Measurements from ENCODE around the gene CCDC83. TPM values are rescaled to one million over a fixed set of nuclear protein-coding genes. Genes with fewer than 3 reads are reported as not detected.
A peak's percentile ranks its signal among the peaks of the same experiment; 100 is the strongest.
"Not testable (repeated sequence)": the region's sequence is repeated elsewhere in the genome, so short reads cannot be mapped to it uniquely, and the experiment has no call there.

CCDC83 gene
- total and polyA plus RNA-seq, 2 experiments from 2014 or later: not detected

- Histone ChIP-seq H3K36me3 (no peaks in the 10 kb centered on the region), H3K9me3 (ENCODE audit: low read depth) (no peaks in the 10 kb centered on the region), H3K4me1 (ENCODE audit: low read depth) (peaks cover 10% of the 10 kb centered on the region), H3K27me3 (no peaks in the 10 kb centered on the region), H3K4me3 (no peak overlapping the region), H3K27ac (no peak overlapping the region)
- no peak for DNase-seq (ENCODE audit: low read depth in 1 of 2, low spot score in 1 of 2)
- TF ChIP-seq CTCF (IDR thresholded peaks at IDR 0.05; ENCODE audit: low read depth, low read length): no peak
Observed at GRCh38 chr11:85950317-85951048, 95.3 kb downstream of the CCDC83 start.

GRCh38 chr11:85951049-85951405, 95.8 kb downstream of the CCDC83 start:
- peaks cover 15% of the 10 kb centered on the region for H3K4me1 ChIP-seq (ENCODE audit: low read depth)
- no peaks in the 10 kb centered on the region for H3K9me3 ChIP-seq (ENCODE audit: low read depth)
- DNase-seq (ENCODE audit: low read depth in 1 of 2, low spot score in 1 of 2): no peak
- no peak overlapping the region for H3K4me3 ChIP-seq
- H3K27me3 ChIP-seq: no peaks in the 10 kb centered on the region
- H3K36me3 ChIP-seq: no peaks in the 10 kb centered on the region
- no peak for TF ChIP-seq CTCF (IDR thresholded peaks at IDR 0.05; ENCODE audit: low read depth, low read length)
- no peak overlapping the region for H3K27ac ChIP-seq

GRCh38 chr11:85951428-85952107, 96.4 kb downstream of the CCDC83 start:
- DNase-seq (ENCODE audit: low read depth in 1 of 2, low spot score in 1 of 2): no peak
- H3K27me3 ChIP-seq: no peaks in the 10 kb centered on the region
- H3K27ac ChIP-seq: no peak overlapping the region
- H3K4me3 ChIP-seq: no peak overlapping the region
- peaks cover 5% of the 10 kb centered on the region for H3K36me3 ChIP-seq
- no peak for TF ChIP-seq CTCF (IDR thresholded peaks at IDR 0.05; ENCODE audit: low read depth, low read length)
- peaks cover 21% of the 10 kb centered on the region for H3K4me1 ChIP-seq (ENCODE audit: low read depth)
- no peaks in the 10 kb centered on the region for H3K9me3 ChIP-seq (ENCODE audit: low read depth)

- not testable (repeated sequence) for H3K4me3 ChIP-seq; H3K27ac ChIP-seq; H3K27me3 ChIP-seq; H3K9me3 ChIP-seq (ENCODE audit: low read depth); DNase-seq (ENCODE audit: low read depth in 1 of 2, low spot score in 1 of 2); H3K36me3 ChIP-seq
- H3K4me1 ChIP-seq (ENCODE audit: low read depth): peaks cover 21% of the 10 kb centered on the region
Observed at GRCh38 chr11:85952108-85952485, 96.9 kb downstream of the CCDC83 start.

- peak overlapping the region; percentile 92 for H3K27ac ChIP-seq
- no peaks in the 10 kb centered on the region for H3K9me3 ChIP-seq (ENCODE audit: low read depth)
- peak in 1 of 2 donors; percentile 97 for DNase-seq (ENCODE audit: low read depth in 1 of 2, low spot score in 1 of 2)
- peaks cover 21% of the 10 kb centered on the region for H3K4me1 ChIP-seq (ENCODE audit: low read depth)
- H3K36me3 ChIP-seq: peaks cover 14% of the 10 kb centered on the region
- no peak overlapping the region for H3K4me3 ChIP-seq
- no peak for TF ChIP-seq CTCF (IDR thresholded peaks at IDR 0.05; ENCODE audit: low read depth, low read length)
- no peaks in the 10 kb centered on the region for H3K27me3 ChIP-seq
Observed at GRCh38 chr11:85953491-85954143, 98.4 kb downstream of the CCDC83 start.

GRCh38 chr11:85955531-85955930, 100.3 kb downstream of the CCDC83 start:
- H3K4me3 ChIP-seq: no peak overlapping the region
- H3K36me3 ChIP-seq: peaks cover 14% of the 10 kb centered on the region
- peaks cover 27% of the 10 kb centered on the region for H3K4me1 ChIP-seq (ENCODE audit: low read depth)
- peak; percentile 28 to 85 for DNase-seq (ENCODE audit: low read depth in 1 of 2, low spot score in 1 of 2)
- H3K27me3 ChIP-seq: no peaks in the 10 kb centered on the region
- no peak for TF ChIP-seq CTCF (IDR thresholded peaks at IDR 0.05; ENCODE audit: low read depth, low read length)
- peak overlapping the region; percentile 92 for H3K27ac ChIP-seq
- no peaks in the 10 kb centered on the region for H3K9me3 ChIP-seq (ENCODE audit: low read depth)

All from cardiac muscle cell (in vitro differentiated cells and primary cell).